GF-D8 (cell line): ENCODE data around the gene MAPK14.

Experiments used
- DNase-seq: peaks from one replicate; lab custom pipeline; 2025; lab: John Stamatoyannopoulos, UW

MAPK14 gene

GRCh38 chr6:36035225-36035624, 7.6 kb downstream of the MAPK14 start:
- DNase-seq = no peak

- no peak for DNase-seq
Measured at GRCh38 chr6:36038120-36038876, 10.7 kb downstream of the MAPK14 start.

- DNase-seq = no peak
Measured at GRCh38 chr6:36039112-36039511, 11.5 kb downstream of the MAPK14 start.

GRCh38 chr6:36040958-36041357, 13.3 kb downstream of the MAPK14 start:
- DNase-seq = no peak

- DNase-seq = no peak
Measured at GRCh38 chr6:36042618-36043260, 15.1 kb downstream of the MAPK14 start.

GRCh38 chr6:36049582-36049981, 22.0 kb downstream of the MAPK14 start:
- no peak for DNase-seq

- no peak for DNase-seq
Measured at GRCh38 chr6:36050305-36050704, 22.7 kb downstream of the MAPK14 start.

- DNase-seq = no peak
Measured at GRCh38 chr6:36050947-36051710, 23.5 kb downstream of the MAPK14 start.

GRCh38 chr6:36052097-36052496, 24.5 kb downstream of the MAPK14 start:
- DNase-seq = no peak

GRCh38 chr6:36053878-36054277, 26.3 kb downstream of the MAPK14 start:
- no peak for DNase-seq

- DNase-seq = no peak
Measured at GRCh38 chr6:36054415-36054814, 26.8 kb downstream of the MAPK14 start.

- no peak for DNase-seq
Measured at GRCh38 chr6:36054956-36055355, 27.3 kb downstream of the MAPK14 start.

- no peak for DNase-seq
Measured at GRCh38 chr6:36056178-36056577, 28.6 kb downstream of the MAPK14 start.

GRCh38 chr6:36061236-36061635, 33.6 kb downstream of the MAPK14 start:
- DNase-seq = no peak

GRCh38 chr6:36062247-36062646, 34.6 kb downstream of the MAPK14 start:
- no peak for DNase-seq

- DNase-seq = no peak
Measured at GRCh38 chr6:36063318-36064060, 35.9 kb downstream of the MAPK14 start.

- no peak for DNase-seq
Measured at GRCh38 chr6:36064770-36065396, 37.3 kb downstream of the MAPK14 start.

GRCh38 chr6:36065916-36066315, 38.3 kb downstream of the MAPK14 start:
- no peak for DNase-seq

- no peak for DNase-seq
Measured at GRCh38 chr6:36066817-36067216, 39.2 kb downstream of the MAPK14 start.

- DNase-seq = no peak
Measured at GRCh38 chr6:36067374-36068011, 39.9 kb downstream of the MAPK14 start.

- no peak for DNase-seq
Measured at GRCh38 chr6:36068012-36068392, 40.4 kb downstream of the MAPK14 start.
